ENCODE data around the gene PTPN3.

Gene PTPN3

GRCh38 chr9:109419531-109419930 is 78.6 kb downstream of the PTPN3 start:
- H3K27ac ChIP-seq: no peak overlapping the region
- no peak for TF ChIP-seq CTCF (conservative IDR thresholded peaks at IDR 0.05; ENCODE audit: low read depth)
- POLR2A ChIA-PET (ENCODE audit: low non-redundant PET): no interaction called here
- DNase-seq (ENCODE audit: low spot score): no peak
- CTCF ChIA-PET: interaction anchor here (0.7 to 1.0 kb wide), 2 partner anchors 21 to 639 kb away, joined by 3 read pairs; no protein-coding TSS in a partner anchor

GRCh38 chr9:109418827-109419226 is 79.3 kb downstream of the PTPN3 start:
- ChIA-PET CTCF (interaction anchor here (0.6 kb wide), 1 partner anchor 10 kb away, joined by 3 read pairs; no protein-coding TSS in a partner anchor), POLR2A (ENCODE audit: low non-redundant PET) (no interaction called here)
- no peak for TF ChIP-seq CTCF (conservative IDR thresholded peaks at IDR 0.05; ENCODE audit: low read depth)
- H3K27ac ChIP-seq: no peak overlapping the region
- no peak for DNase-seq (ENCODE audit: low spot score)

GRCh38 chr9:109417585-109418544 is 80.2 kb downstream of the PTPN3 start:
- TF ChIP-seq CTCF (conservative IDR thresholded peaks at IDR 0.05; ENCODE audit: low read depth): no peak
- DNase-seq (ENCODE audit: low spot score): no peak
- CTCF ChIA-PET: interaction anchor here (0.7 kb wide), 1 partner anchor 106 kb away, joined by 4 read pairs; no protein-coding TSS in a partner anchor
- H3K27ac ChIP-seq: no peak overlapping the region
- POLR2A ChIA-PET (ENCODE audit: low non-redundant PET): no interaction called here

- no peak for DNase-seq (ENCODE audit: low spot score)
These were observed 81.1 kb downstream of the PTPN3 start for GRCh38 chr9:109417054-109417453.

GRCh38 chr9:109416135-109416706 is 81.9 kb downstream of the PTPN3 start:
- no peak for DNase-seq (ENCODE audit: low spot score)
- POLR2A ChIA-PET (ENCODE audit: low non-redundant PET): no interaction called here
- H3K27ac ChIP-seq: no peak overlapping the region
- CTCF ChIA-PET: interaction anchor here (0.7 kb wide), 1 partner anchor 16 kb away, joined by 3 read pairs; no protein-coding TSS in a partner anchor
- TF ChIP-seq CTCF (conservative IDR thresholded peaks at IDR 0.05; ENCODE audit: low read depth): no peak

More at GRCh38 chr9:109417054-109417453, 81.1 kb downstream of the PTPN3 start:
- POLR2A ChIA-PET (ENCODE audit: low non-redundant PET): no interaction called here
- TF ChIP-seq CTCF (conservative IDR thresholded peaks at IDR 0.05; ENCODE audit: low read depth): no peak
- no peak overlapping the region for H3K27ac ChIP-seq
- CTCF ChIA-PET: interaction anchor here (0.7 to 0.8 kb wide), 2 partner anchors 107 to 286 kb away, joined by 4 read pairs; no protein-coding TSS in a partner anchor

GRCh38 chr9:109414125-109414785 is 83.9 kb downstream of the PTPN3 start:
- POLR2A ChIA-PET (ENCODE audit: low non-redundant PET): no interaction called here
- no peak for TF ChIP-seq CTCF (conservative IDR thresholded peaks at IDR 0.05; ENCODE audit: low read depth)
- H3K27ac ChIP-seq: no peak overlapping the region
- DNase-seq (ENCODE audit: low spot score): no peak
- CTCF ChIA-PET: no interaction called here

All from RWPE1 (cell line).